HL-60 (cell line): ENCODE results near the gene FHIT.

Experiments
- DNase-seq, 2 experiments: peaks; one replicate each; pipeline ENCODE4 v3.0.0-alpha.2; 2010 to 2020; ENCODE audit warnings: low read depth in 1 of 2, low spot score in 1 of 2
- H3K27ac ChIP-seq: fragments of 250-450 bp; sonication (Bioruptor Pico); replicated peaks from 2 replicates; pipeline ENCODE4 v1.5.1; 2020; ENCODE audit warnings: mild to moderate bottlenecking, moderate library complexity
- H3K27me3 ChIP-seq: fragments of 250-450 bp; sonication (Bioruptor Pico); 2 replicates; pipeline ENCODE4 v1.5.1; 2021; ENCODE audit warnings: mild to moderate bottlenecking, moderate library complexity; ENCODE audit not compliant: insufficient read depth, poor library complexity, severe bottlenecking
- H3K4me3 ChIP-seq: replicated peaks from 2 replicates; pipeline ENCODE4 v1.5.1; 2011; ENCODE audit warnings: mild to moderate bottlenecking, control low read depth, low read length; ENCODE audit not compliant: insufficient read depth
- GABPA ChIP-seq: IDR thresholded peaks from 2 replicates; pipeline ENCODE4 v1.6.1; 2012; ENCODE audit warnings: low read depth
- POLR2AphosphoS5 ChIP-seq: IDR thresholded peaks from 2 replicates; pipeline ENCODE4 v1.6.1; 2012; ENCODE audit warnings: low read depth
- SPI1 ChIP-seq: IDR thresholded peaks from 2 replicates; pipeline ENCODE4 v1.6.1; 2012; ENCODE audit warnings: low read depth, mild to moderate bottlenecking, borderline replicate concordance
- TF ChIP-seq, protein P1 (sequence below): IDR thresholded peaks from 2 replicates; pipeline ENCODE4 v1.6.1; 2012; ENCODE audit warnings: low read depth; ENCODE audit not compliant: insufficient replicate concordance
- TF ChIP-seq, protein P2 (sequence below): IDR thresholded peaks from one replicate; pipeline ENCODE4 v1.5.1; 2011; ENCODE audit warnings: low read length, control low read depth, inconsistent platforms; ENCODE audit not compliant: insufficient read depth

The FHIT gene

DNA sequence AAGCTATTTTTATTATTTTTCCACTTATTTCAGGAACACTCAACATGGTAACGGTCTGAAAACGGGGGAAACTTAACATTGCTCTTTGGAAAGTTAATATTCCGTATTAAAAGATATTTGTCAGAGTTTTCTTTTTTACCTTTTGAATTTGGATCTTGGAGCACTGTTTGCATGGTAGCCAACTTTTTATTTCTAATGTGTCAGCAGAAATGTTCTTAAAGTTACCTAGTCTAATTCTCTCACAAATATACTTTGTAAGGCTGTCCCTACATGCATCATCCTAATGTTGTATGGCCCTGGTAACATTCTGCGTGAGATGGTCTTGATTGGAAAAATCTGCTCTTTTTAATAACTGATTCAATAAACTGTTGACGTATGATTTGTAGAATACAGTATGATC lies 719.5 kb downstream of the FHIT start:
- TF ChIP-seq, protein P1, sequence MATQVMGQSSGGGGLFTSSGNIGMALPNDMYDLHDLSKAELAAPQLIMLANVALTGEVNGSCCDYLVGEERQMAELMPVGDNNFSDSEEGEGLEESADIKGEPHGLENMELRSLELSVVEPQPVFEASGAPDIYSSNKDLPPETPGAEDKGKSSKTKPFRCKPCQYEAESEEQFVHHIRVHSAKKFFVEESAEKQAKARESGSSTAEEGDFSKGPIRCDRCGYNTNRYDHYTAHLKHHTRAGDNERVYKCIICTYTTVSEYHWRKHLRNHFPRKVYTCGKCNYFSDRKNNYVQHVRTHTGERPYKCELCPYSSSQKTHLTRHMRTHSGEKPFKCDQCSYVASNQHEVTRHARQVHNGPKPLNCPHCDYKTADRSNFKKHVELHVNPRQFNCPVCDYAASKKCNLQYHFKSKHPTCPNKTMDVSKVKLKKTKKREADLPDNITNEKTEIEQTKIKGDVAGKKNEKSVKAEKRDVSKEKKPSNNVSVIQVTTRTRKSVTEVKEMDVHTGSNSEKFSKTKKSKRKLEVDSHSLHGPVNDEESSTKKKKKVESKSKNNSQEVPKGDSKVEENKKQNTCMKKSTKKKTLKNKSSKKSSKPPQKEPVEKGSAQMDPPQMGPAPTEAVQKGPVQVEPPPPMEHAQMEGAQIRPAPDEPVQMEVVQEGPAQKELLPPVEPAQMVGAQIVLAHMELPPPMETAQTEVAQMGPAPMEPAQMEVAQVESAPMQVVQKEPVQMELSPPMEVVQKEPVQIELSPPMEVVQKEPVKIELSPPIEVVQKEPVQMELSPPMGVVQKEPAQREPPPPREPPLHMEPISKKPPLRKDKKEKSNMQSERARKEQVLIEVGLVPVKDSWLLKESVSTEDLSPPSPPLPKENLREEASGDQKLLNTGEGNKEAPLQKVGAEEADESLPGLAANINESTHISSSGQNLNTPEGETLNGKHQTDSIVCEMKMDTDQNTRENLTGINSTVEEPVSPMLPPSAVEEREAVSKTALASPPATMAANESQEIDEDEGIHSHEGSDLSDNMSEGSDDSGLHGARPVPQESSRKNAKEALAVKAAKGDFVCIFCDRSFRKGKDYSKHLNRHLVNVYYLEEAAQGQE = no peak
- TF ChIP-seq, protein P2, sequence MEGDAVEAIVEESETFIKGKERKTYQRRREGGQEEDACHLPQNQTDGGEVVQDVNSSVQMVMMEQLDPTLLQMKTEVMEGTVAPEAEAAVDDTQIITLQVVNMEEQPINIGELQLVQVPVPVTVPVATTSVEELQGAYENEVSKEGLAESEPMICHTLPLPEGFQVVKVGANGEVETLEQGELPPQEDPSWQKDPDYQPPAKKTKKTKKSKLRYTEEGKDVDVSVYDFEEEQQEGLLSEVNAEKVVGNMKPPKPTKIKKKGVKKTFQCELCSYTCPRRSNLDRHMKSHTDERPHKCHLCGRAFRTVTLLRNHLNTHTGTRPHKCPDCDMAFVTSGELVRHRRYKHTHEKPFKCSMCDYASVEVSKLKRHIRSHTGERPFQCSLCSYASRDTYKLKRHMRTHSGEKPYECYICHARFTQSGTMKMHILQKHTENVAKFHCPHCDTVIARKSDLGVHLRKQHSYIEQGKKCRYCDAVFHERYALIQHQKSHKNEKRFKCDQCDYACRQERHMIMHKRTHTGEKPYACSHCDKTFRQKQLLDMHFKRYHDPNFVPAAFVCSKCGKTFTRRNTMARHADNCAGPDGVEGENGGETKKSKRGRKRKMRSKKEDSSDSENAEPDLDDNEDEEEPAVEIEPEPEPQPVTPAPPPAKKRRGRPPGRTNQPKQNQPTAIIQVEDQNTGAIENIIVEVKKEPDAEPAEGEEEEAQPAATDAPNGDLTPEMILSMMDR = no peak
- no peak for TF ChIP-seq GABPA
- TF ChIP-seq POLR2AphosphoS5 = no peak
- TF ChIP-seq SPI1 = no peak
- no peak for DNase-seq
- H3K27me3 ChIP-seq = no peaks in the 10 kb centered on the region

DNA sequence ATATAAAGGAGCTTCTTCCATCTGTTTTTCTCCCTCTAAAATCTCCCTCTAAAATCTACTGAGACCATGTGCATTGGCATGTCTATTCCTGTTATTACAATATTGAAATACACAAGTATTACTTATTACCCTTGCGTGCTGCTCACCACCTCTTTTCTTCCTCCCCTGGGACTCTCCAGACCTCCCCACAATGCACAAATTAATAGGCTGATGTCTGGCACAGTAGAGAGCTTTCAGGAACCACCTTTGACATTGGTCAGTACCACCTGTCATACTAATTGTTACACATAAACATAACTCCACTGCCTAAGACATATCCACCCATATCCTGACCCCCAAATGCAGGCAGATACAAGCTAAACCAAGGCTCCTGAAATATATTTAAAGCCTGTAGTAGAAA lies 722.6 kb downstream of the FHIT start:
- H3K27ac ChIP-seq = no peak overlapping the region
- no peaks in the 10 kb centered on the region for H3K27me3 ChIP-seq
- TF ChIP-seq SPI1 (no peak), GABPA (no peak), POLR2AphosphoS5 (no peak)
- TF ChIP-seq, protein P2 = no peak
- TF ChIP-seq, protein P1 = no peak
- DNase-seq = no peak
- no peak overlapping the region for H3K4me3 ChIP-seq

More for the DNA sequence above, 719.5 kb downstream of the FHIT start:
- H3K27ac ChIP-seq = no peak overlapping the region
- H3K4me3 ChIP-seq = no peak overlapping the region

DNA sequence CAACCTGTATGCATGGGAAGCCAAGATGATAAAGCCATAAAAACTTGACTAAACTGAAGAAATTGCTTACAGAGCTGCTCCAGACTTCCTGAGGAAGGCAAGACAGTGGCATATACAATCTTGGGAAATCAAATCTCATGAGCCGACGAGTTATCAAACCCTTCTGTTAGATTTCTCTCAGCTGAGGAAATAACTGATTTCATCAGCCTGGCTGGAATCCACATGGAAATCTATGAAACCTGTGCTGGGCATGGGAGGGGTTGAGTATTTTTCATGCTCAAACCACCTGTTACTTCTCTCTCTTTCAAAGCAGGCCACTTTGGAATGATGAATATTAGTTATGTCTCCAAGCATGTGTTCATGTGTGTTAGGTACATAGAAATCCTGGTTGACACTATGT lies 727.7 kb downstream of the FHIT start:
- DNase-seq = no peak
- TF ChIP-seq POLR2AphosphoS5 (no peak), SPI1 (no peak), GABPA (no peak)
- TF ChIP-seq, protein P1 = no peak
- TF ChIP-seq, protein P2 = no peak
- H3K27me3 ChIP-seq = no peaks in the 10 kb centered on the region
- no peak overlapping the region for H3K27ac ChIP-seq
- no peak overlapping the region for H3K4me3 ChIP-seq
